GM12874 (cell line): ENCODE data around the gene FAM210B.

Experiments used
- TF ChIP-seq, protein P1 (sequence below): IDR thresholded peaks from 2 replicates; pipeline ENCODE4 v1.5.1; 2011; ENCODE audit warnings: low read depth, mild to moderate bottlenecking, control low read depth, low read length, moderate library complexity; ENCODE audit not compliant: insufficient read depth

Gene FAM210B

GRCh38 chr20:56393653-56394052 is 34.9 kb downstream of the FAM210B start:
- TF ChIP-seq, protein P1, sequence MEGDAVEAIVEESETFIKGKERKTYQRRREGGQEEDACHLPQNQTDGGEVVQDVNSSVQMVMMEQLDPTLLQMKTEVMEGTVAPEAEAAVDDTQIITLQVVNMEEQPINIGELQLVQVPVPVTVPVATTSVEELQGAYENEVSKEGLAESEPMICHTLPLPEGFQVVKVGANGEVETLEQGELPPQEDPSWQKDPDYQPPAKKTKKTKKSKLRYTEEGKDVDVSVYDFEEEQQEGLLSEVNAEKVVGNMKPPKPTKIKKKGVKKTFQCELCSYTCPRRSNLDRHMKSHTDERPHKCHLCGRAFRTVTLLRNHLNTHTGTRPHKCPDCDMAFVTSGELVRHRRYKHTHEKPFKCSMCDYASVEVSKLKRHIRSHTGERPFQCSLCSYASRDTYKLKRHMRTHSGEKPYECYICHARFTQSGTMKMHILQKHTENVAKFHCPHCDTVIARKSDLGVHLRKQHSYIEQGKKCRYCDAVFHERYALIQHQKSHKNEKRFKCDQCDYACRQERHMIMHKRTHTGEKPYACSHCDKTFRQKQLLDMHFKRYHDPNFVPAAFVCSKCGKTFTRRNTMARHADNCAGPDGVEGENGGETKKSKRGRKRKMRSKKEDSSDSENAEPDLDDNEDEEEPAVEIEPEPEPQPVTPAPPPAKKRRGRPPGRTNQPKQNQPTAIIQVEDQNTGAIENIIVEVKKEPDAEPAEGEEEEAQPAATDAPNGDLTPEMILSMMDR = no peak

GRCh38 chr20:56395166-56395565 is 36.4 kb downstream of the FAM210B start:
- TF ChIP-seq, protein P1 = no peak

- TF ChIP-seq, protein P1 = peak; percentile 75
These were observed 41.3 kb downstream of the FAM210B start for GRCh38 chr20:56400001-56400640.

DNA sequence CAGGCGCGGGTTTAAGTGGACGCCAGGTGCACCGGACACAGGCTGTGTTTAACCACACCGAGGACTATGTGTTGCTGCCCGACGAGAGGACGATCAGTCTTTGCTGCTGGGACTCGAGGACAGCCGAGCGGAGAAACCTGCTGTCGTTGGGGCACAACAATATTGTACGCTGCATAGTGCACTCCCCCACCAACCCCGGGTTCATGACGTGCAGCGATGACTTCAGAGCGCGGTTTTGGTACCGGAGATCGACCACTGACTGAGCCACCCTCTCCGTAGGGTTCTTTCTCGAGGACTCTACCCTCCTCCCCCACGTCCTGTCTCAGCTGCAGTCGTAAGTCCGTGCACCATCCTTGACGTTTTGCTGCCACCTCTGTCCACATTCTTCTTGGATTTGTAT is 44.7 kb downstream of the FAM210B start:
- TF ChIP-seq, protein P1 = no peak

DNA sequence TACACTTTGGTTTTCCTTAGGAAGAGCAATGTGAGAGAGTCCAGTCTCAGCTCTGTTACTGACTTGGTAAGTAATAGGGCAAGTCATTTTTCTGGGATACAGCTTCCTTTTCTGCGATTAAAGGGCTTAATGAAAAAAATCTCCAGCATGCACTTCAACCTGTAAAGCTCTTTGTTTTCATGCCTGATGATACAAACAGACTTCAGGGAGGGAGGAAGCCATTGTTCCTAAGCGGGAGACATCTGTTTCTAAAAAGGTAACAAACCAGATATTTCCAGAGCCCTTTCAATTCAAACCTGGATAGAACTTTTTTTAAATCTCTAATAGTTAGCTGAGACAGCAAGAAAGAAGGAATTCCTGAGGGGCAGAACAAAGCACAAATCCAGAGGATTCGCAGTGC is 48.1 kb downstream of the FAM210B start:
- TF ChIP-seq, protein P1 = no peak

- TF ChIP-seq, protein P1 = no peak
These were observed 50.7 kb downstream of the FAM210B start for GRCh38 chr20:56409521-56409920.

DNA sequence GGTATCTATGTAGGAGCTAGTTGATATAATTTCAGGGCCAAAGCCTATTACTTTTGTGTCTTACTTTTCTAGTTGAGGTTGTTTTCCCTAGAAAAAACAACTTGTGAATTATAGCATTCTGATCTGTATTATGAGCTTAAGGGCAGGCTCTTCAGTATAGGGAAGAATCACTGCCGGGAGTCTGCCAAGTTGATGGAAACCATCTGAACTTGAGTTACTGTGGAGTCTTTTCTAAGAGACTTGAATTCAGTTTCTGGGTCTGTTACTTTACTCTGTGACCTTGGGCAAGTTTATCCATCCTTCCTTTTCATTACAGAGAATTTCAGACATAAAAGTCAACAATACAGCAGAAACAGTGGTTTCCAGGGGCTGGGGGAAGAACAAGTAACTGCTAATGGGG is 51.2 kb downstream of the FAM210B start:
- TF ChIP-seq, protein P1 = no peak
